Vagina (tissue), 2 donors: ENCODE results near the gene MOBP. TPM values are rescaled to one million over a fixed set of nuclear protein-coding genes. Genes with fewer than 3 reads are reported as not detected.

Experiments
- DNase-seq, 2 donors: peaks; one replicate each; pipeline ENCODE4 v3.0.0-alpha.2; 2017; ENCODE audit errors: extremely low spot score in 2 of 2
- H3K27ac ChIP-seq: fragments of 200-600 bp; sonication (generic); one replicate; pipeline ENCODE4 v1.5.1; 2019
- H3K27me3 ChIP-seq: fragments of 200-600 bp; sonication (generic); one replicate; pipeline ENCODE4 v1.5.1; 2019
- H3K36me3 ChIP-seq, 2 donors: fragments of 200-600 bp; sonication (generic); one replicate each; pipeline ENCODE4 v1.5.1; 2017 to 2019
- H3K4me1 ChIP-seq: fragments of 200-600 bp; sonication (generic); one replicate; pipeline ENCODE4 v1.5.1; 2019
- H3K4me3 ChIP-seq, 2 donors: fragments of 200-600 bp; sonication (generic); 1 replicate in 1 of 2; 2 replicates in 1 of 2; pipeline ENCODE4 v1.5.1; 2016 to 2019
- H3K9me3 ChIP-seq: fragments of 200-600 bp; sonication (generic); one replicate; pipeline ENCODE4 v1.5.1; 2019
- CTCF ChIP-seq, 3 experiments: fragments of 450-650 bp in 2 of 3; fragments of 200-600 bp in 1 of 3; sonication (generic) in 1 of 3; IDR thresholded peaks; one replicate each; pipeline ENCODE4 v1.5.1; 2017 to 2019; ENCODE audit warnings: antibody characterized with exemption in 3 of 3, mild to moderate bottlenecking in 2 of 3, moderate library complexity in 2 of 3
- POLR2A ChIP-seq, 2 donors: fragments of 450-650 bp; IDR thresholded peaks; one replicate each; pipeline ENCODE4 v1.6.1; 2017; ENCODE audit warnings: antibody characterized with exemption in 2 of 2, mild to moderate bottlenecking in 2 of 2, moderate library complexity in 2 of 2
- POLR2AphosphoS5 ChIP-seq, 2 donors: sonication (generic); formaldehyde crosslinking; IDR thresholded peaks; one replicate each; pipeline ENCODE4 v1.9.0; 2017; ENCODE audit warnings: antibody characterized with exemption in 2 of 2, mild to moderate bottlenecking in 2 of 2, low read depth in 1 of 2; ENCODE audit not compliant: insufficient read depth in 1 of 2
- intact Hi-C: fragments of 100-400 bp; cut with DNase I; formaldehyde crosslinking; loops from one replicate; pipeline ENCODE4 v1.15.1; 2023
- total RNA-seq: library from RNA; depleted of rRNA; stranded (reverse); fragments of >200 nt; gene quantifications from one replicate; pipeline ENCODE4 v1.2.3, GENCODE V29; 2016

Gene MOBP
- total RNA-seq, 1 donor from 2014 or later, result not detected

- Histone ChIP-seq H3K36me3 (no peaks in the 10 kb centered on the region), H3K4me3 (no peak overlapping the region), H3K27me3 (no peaks in the 10 kb centered on the region), H3K27ac (no peak overlapping the region), H3K9me3 (no peaks in the 10 kb centered on the region), H3K4me1 (no peaks in the 10 kb centered on the region)
- TF ChIP-seq POLR2A (IDR thresholded peaks at IDR 0.05), result no peak
- peak in 1 of 2 donors; percentile 76 for TF ChIP-seq POLR2AphosphoS5 (IDR thresholded peaks at IDR 0.05; ENCODE audit: insufficient read depth in 1 of 2, low read depth in 1 of 2)
- no peak for TF ChIP-seq CTCF (IDR thresholded peaks at IDR 0.05)
- no peak for DNase-seq
- intact Hi-C loops, result no loop called here
These were observed 64.2 kb downstream of the MOBP start for GRCh38 chr3:39531665-39532064.

- no peaks in the 10 kb centered on the region for H3K36me3 ChIP-seq
- no peaks in the 10 kb centered on the region for H3K4me1 ChIP-seq
- intact Hi-C loops, result no loop called here
- no peak overlapping the region for H3K27ac ChIP-seq
- TF ChIP-seq POLR2A (IDR thresholded peaks at IDR 0.05) (no peak), POLR2AphosphoS5 (IDR thresholded peaks at IDR 0.05; ENCODE audit: insufficient read depth in 1 of 2, low read depth in 1 of 2) (no peak), CTCF (IDR thresholded peaks at IDR 0.05) (no peak)
- no peaks in the 10 kb centered on the region for H3K9me3 ChIP-seq
- DNase-seq, result no peak
- no peaks in the 10 kb centered on the region for H3K27me3 ChIP-seq
- H3K4me3 ChIP-seq, result no peak overlapping the region
These were observed 65.3 kb downstream of the MOBP start for GRCh38 chr3:39532777-39533176.

- intact Hi-C loops, result no loop called here
- H3K4me3 ChIP-seq, result no peak overlapping the region
- no peaks in the 10 kb centered on the region for H3K4me1 ChIP-seq
- no peak overlapping the region for H3K27ac ChIP-seq
- H3K27me3 ChIP-seq, result no peaks in the 10 kb centered on the region
- no peaks in the 10 kb centered on the region for H3K9me3 ChIP-seq
- no peak for DNase-seq
- no peak for TF ChIP-seq POLR2AphosphoS5 (IDR thresholded peaks at IDR 0.05; ENCODE audit: insufficient read depth in 1 of 2, low read depth in 1 of 2)
- TF ChIP-seq POLR2A (IDR thresholded peaks at IDR 0.05), result no peak
- TF ChIP-seq CTCF (IDR thresholded peaks at IDR 0.05), result no peak
- no peaks in the 10 kb centered on the region for H3K36me3 ChIP-seq
These were observed 65.7 kb downstream of the MOBP start for GRCh38 chr3:39533226-39533625.

GRCh38 chr3:39540162-39540921 lies 72.9 kb downstream of the MOBP start:
- H3K9me3 ChIP-seq, result no peaks in the 10 kb centered on the region
- no peak for DNase-seq
- no peaks in the 10 kb centered on the region for H3K36me3 ChIP-seq
- H3K4me1 ChIP-seq, result no peaks in the 10 kb centered on the region
- H3K27me3 ChIP-seq, result no peaks in the 10 kb centered on the region
- TF ChIP-seq POLR2A (IDR thresholded peaks at IDR 0.05), result no peak
- TF ChIP-seq CTCF (IDR thresholded peaks at IDR 0.05), result no peak
- TF ChIP-seq POLR2AphosphoS5 (IDR thresholded peaks at IDR 0.05; ENCODE audit: insufficient read depth in 1 of 2, low read depth in 1 of 2), result no peak
- intact Hi-C loops, result no loop called here
- no peak overlapping the region for H3K4me3 ChIP-seq
- no peak overlapping the region for H3K27ac ChIP-seq

GRCh38 chr3:39541442-39541841 lies 74.0 kb downstream of the MOBP start:
- H3K27me3 ChIP-seq, result no peaks in the 10 kb centered on the region
- no peak for DNase-seq
- TF ChIP-seq CTCF (IDR thresholded peaks at IDR 0.05), result no peak
- TF ChIP-seq POLR2AphosphoS5 (IDR thresholded peaks at IDR 0.05; ENCODE audit: insufficient read depth in 1 of 2, low read depth in 1 of 2), result no peak
- TF ChIP-seq POLR2A (IDR thresholded peaks at IDR 0.05), result no peak
- H3K36me3 ChIP-seq, result no peaks in the 10 kb centered on the region
- no peaks in the 10 kb centered on the region for H3K4me1 ChIP-seq
- no peaks in the 10 kb centered on the region for H3K9me3 ChIP-seq
- no peak overlapping the region for H3K27ac ChIP-seq
- H3K4me3 ChIP-seq, result no peak overlapping the region
- intact Hi-C loops, result no loop called here
